Measurements from ENCODE around the gene DNAH5.

The DNAH5 gene

DNA sequence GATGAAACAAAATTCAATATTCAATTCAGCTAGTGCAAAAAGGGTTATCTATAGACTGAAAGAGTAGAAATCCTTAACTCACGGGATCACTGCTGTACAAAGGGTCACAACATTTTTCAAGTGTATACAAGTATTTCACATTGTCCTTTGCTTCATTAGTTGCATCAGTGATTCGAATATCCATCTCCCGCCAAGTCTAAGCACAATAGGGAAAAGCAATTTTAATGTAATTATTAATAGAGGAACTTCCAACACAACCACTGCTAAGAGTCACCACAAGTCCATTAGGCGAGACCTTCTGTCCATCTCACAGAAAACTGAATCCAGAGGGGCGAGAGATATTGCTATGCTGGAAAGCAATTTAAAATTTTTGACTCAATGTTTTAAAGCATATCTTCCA is 27.4 kb downstream of the DNAH5 start:
- H3K4me1 ChIP-seq (ENCODE audit: control insufficient read depth, insufficient read depth, low read length) = 0 out of 2 replicates have a peak, but pooled peaks cover 4% of the 10 kb centered on the region
- H3K9me3 ChIP-seq (ENCODE audit: control insufficient read depth, insufficient read depth, low read length) = no peaks in the 10 kb centered on the region
- H3K4me3 ChIP-seq (ENCODE audit: low read depth, low read length) = no peak overlapping the region
- no peak overlapping the region for H3K9ac ChIP-seq (ENCODE audit: low read depth, low read length)
- H3K27me3 ChIP-seq (ENCODE audit: control insufficient read depth, insufficient read depth, low read length) = no peaks in the 10 kb centered on the region
- H3K27ac ChIP-seq (ENCODE audit: low read depth, low read length) = no peak overlapping the region
- H3K36me3 ChIP-seq (ENCODE audit: control insufficient read depth, insufficient read depth, low read length) = no peaks in the 10 kb centered on the region

- Histone ChIP-seq H3K9ac (ENCODE audit: low read depth, low read length) (no peak overlapping the region), H3K4me3 (ENCODE audit: low read depth, low read length) (no peak overlapping the region), H3K36me3 (ENCODE audit: control insufficient read depth, insufficient read depth, low read length) (no peaks in the 10 kb centered on the region), H3K4me1 (ENCODE audit: control insufficient read depth, insufficient read depth, low read length) (0 out of 2 replicates have a peak, but pooled peaks cover 8% of the 10 kb centered on the region), H3K9me3 (ENCODE audit: control insufficient read depth, insufficient read depth, low read length) (no peaks in the 10 kb centered on the region), H3K27me3 (ENCODE audit: control insufficient read depth, insufficient read depth, low read length) (no peaks in the 10 kb centered on the region), H3K27ac (ENCODE audit: low read depth, low read length) (no peak overlapping the region)
Measured at GRCh38 chr5:13913962-13914361, 30.5 kb downstream of the DNAH5 start.

DNA sequence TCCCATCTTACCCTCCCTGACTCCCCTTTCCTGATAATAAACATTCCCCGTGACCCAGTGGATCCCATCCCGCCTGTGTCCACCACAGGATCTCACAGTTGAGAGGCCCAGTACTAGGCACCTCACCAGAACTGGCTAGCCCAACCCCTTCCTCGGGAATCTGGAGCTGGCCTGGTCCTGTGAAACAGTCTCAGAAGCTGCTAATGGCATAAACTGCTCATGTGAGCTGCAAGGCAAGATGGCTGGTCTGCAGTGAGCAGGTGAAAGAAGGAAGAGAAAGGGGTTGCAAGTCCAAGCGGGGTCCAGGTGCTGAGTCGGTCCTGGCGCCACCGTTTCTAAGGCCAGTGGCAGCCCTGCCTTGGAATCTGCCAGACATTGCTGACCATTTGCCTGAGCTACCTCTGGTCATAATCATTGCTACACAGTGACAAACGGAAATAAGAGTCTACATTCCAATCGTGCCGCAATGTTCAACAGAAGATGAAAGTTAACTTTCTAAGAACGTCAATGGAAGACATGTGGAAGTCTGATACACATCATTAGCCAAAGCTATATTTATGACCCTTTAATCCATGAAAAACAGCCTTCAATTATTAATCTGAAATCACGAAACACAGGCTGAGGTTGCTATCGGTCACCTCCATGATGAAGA is 33.7 kb downstream of the DNAH5 start:
- Histone ChIP-seq H3K9me3 (ENCODE audit: control insufficient read depth, insufficient read depth, low read length) (no peaks in the 10 kb centered on the region), H3K27ac (ENCODE audit: low read depth, low read length) (no peak overlapping the region), H3K27me3 (ENCODE audit: control insufficient read depth, insufficient read depth, low read length) (no peaks in the 10 kb centered on the region), H3K36me3 (ENCODE audit: control insufficient read depth, insufficient read depth, low read length) (no peaks in the 10 kb centered on the region), H3K4me1 (ENCODE audit: control insufficient read depth, insufficient read depth, low read length) (0 out of 2 replicates have a peak, but pooled peaks cover 8% of the 10 kb centered on the region), H3K9ac (ENCODE audit: low read depth, low read length) (no peak overlapping the region), H3K4me3 (ENCODE audit: low read depth, low read length) (no peak overlapping the region)

DNA sequence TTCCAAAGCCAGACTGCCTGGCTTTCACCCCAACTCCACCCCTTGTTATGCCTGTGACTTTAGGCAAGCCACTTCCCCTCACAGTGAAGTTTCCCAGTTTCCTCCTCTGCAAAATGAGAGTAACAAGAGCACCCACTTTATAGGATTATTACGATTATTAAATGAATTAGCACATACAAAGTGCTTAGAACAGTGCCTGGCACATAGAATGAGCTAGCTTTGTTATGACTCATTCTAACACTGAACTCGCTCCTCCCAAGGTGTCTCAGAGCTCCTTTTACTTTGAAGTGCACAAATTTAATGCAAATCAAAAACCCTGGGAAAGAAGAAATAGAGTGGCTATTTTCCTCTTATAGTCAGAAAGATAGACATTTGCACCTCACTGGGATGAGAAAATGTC is 34.3 kb downstream of the DNAH5 start:
- H3K9ac ChIP-seq (ENCODE audit: low read depth, low read length) = no peak overlapping the region
- H3K9me3 ChIP-seq (ENCODE audit: control insufficient read depth, insufficient read depth, low read length) = no peaks in the 10 kb centered on the region
- H3K4me3 ChIP-seq (ENCODE audit: low read depth, low read length) = no peak overlapping the region
- H3K27ac ChIP-seq (ENCODE audit: low read depth, low read length) = no peak overlapping the region
- H3K4me1 ChIP-seq (ENCODE audit: control insufficient read depth, insufficient read depth, low read length) = 0 out of 2 replicates have a peak, but pooled peaks cover 8% of the 10 kb centered on the region
- H3K36me3 ChIP-seq (ENCODE audit: control insufficient read depth, insufficient read depth, low read length) = no peaks in the 10 kb centered on the region
- H3K27me3 ChIP-seq (ENCODE audit: control insufficient read depth, insufficient read depth, low read length) = no peaks in the 10 kb centered on the region

- H3K27ac ChIP-seq (ENCODE audit: low read depth, low read length) = no peak overlapping the region
- H3K9ac ChIP-seq (ENCODE audit: low read depth, low read length) = no peak overlapping the region
- 0 out of 2 replicates have a peak, but pooled peaks cover 8% of the 10 kb centered on the region for H3K4me1 ChIP-seq (ENCODE audit: control insufficient read depth, insufficient read depth, low read length)
- no peaks in the 10 kb centered on the region for H3K36me3 ChIP-seq (ENCODE audit: control insufficient read depth, insufficient read depth, low read length)
- no peaks in the 10 kb centered on the region for H3K9me3 ChIP-seq (ENCODE audit: control insufficient read depth, insufficient read depth, low read length)
- no peaks in the 10 kb centered on the region for H3K27me3 ChIP-seq (ENCODE audit: control insufficient read depth, insufficient read depth, low read length)
- no peak overlapping the region for H3K4me3 ChIP-seq (ENCODE audit: low read depth, low read length)
Measured at GRCh38 chr5:13909271-13909670, 35.2 kb downstream of the DNAH5 start.

GRCh38 chr5:13898569-13898968 is 45.9 kb downstream of the DNAH5 start:
- Histone ChIP-seq H3K27ac (ENCODE audit: low read depth, low read length) (no peak overlapping the region), H3K27me3 (ENCODE audit: control insufficient read depth, insufficient read depth, low read length) (no peaks in the 10 kb centered on the region), H3K9ac (ENCODE audit: low read depth, low read length) (no peak overlapping the region), H3K36me3 (ENCODE audit: control insufficient read depth, insufficient read depth, low read length) (no peaks in the 10 kb centered on the region), H3K9me3 (ENCODE audit: control insufficient read depth, insufficient read depth, low read length) (no peaks in the 10 kb centered on the region), H3K4me3 (ENCODE audit: low read depth, low read length) (no peak overlapping the region), H3K4me1 (ENCODE audit: control insufficient read depth, insufficient read depth, low read length) (no peaks in the 10 kb centered on the region)

DNA sequence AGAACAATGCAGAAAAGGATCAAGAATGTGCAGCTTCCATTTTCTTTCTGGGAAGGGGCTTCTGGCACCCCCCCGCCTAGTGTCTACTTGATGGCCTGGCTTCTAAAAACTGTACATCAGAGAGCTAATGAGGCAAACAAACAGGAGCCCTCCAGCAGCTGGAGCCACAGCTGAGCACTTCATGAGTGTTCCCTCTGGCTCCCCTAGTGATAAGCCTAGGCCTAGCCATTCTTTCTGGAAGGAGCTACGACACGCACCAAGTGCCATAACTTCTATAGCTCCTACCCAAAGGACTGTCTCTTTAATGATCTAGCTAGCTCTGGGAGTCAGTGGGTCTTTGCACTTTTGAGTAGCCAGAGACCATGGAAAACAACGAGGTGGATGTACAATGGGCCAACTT is 66.1 kb downstream of the DNAH5 start:
- no peaks in the 10 kb centered on the region for H3K27me3 ChIP-seq (ENCODE audit: control insufficient read depth, insufficient read depth, low read length)
- H3K9ac ChIP-seq (ENCODE audit: low read depth, low read length) = no peak overlapping the region
- no peak overlapping the region for H3K27ac ChIP-seq (ENCODE audit: low read depth, low read length)
- H3K36me3 ChIP-seq (ENCODE audit: control insufficient read depth, insufficient read depth, low read length) = no peaks in the 10 kb centered on the region
- H3K9me3 ChIP-seq (ENCODE audit: control insufficient read depth, insufficient read depth, low read length) = no peaks in the 10 kb centered on the region
- no peak overlapping the region for H3K4me3 ChIP-seq (ENCODE audit: low read depth, low read length)
- no peaks in the 10 kb centered on the region for H3K4me1 ChIP-seq (ENCODE audit: control insufficient read depth, insufficient read depth, low read length)

DNA sequence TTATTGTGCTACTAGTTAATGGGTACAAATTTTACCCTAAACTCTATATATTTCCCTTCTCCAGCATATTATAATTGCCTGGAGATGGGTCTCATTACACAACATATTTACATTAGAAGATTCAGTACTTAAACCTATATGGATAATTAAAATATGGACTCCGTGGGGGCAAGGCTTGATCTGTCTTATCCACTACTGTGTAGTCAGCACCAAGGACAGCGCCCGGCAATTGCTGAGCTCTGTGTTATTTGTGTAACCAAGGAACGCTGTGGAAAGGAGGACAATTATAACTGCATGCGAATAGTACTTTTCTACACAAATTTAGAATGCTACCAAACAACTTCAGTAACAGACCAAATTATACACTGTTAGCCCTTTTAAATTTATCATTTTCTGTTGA is 77.7 kb downstream of the DNAH5 start:
- no peak overlapping the region for H3K9ac ChIP-seq (ENCODE audit: low read depth, low read length)
- no peaks in the 10 kb centered on the region for H3K27me3 ChIP-seq (ENCODE audit: control insufficient read depth, insufficient read depth, low read length)
- H3K36me3 ChIP-seq (ENCODE audit: control insufficient read depth, insufficient read depth, low read length) = no peaks in the 10 kb centered on the region
- no peak overlapping the region for H3K27ac ChIP-seq (ENCODE audit: low read depth, low read length)
- no peak overlapping the region for H3K4me3 ChIP-seq (ENCODE audit: low read depth, low read length)
- H3K4me1 ChIP-seq (ENCODE audit: control insufficient read depth, insufficient read depth, low read length) = no peaks in the 10 kb centered on the region
- no peaks in the 10 kb centered on the region for H3K9me3 ChIP-seq (ENCODE audit: control insufficient read depth, insufficient read depth, low read length)

DNA sequence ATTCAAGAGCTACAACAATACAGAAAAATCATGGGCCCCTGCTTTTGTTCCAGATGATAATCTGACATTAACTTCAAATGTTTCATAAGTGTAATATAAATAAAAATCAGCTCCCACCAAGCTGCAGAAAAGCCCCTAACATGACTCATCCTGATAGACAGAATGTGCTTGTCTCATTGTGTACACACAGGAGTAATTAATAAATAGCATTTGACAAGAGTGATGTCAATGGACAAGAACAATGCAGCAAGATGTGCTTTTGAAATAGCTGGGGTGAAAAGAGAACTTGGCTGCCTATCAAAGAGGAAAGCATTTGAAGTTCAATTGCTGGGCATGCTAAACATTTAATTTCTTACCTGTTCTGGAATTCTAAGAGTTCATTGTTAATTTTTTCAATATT is 79.2 kb downstream of the DNAH5 start:
- H3K27ac ChIP-seq (ENCODE audit: low read depth, low read length) = no peak overlapping the region

GRCh38 chr5:13860146-13860545 is 84.3 kb downstream of the DNAH5 start:
- H3K9ac ChIP-seq (ENCODE audit: low read depth, low read length) = no peak overlapping the region
- no peak overlapping the region for H3K4me3 ChIP-seq (ENCODE audit: low read depth, low read length)
- no peaks in the 10 kb centered on the region for H3K4me1 ChIP-seq (ENCODE audit: control insufficient read depth, insufficient read depth, low read length)
- H3K9me3 ChIP-seq (ENCODE audit: control insufficient read depth, insufficient read depth, low read length) = no peaks in the 10 kb centered on the region
- no peaks in the 10 kb centered on the region for H3K27me3 ChIP-seq (ENCODE audit: control insufficient read depth, insufficient read depth, low read length)
- H3K27ac ChIP-seq (ENCODE audit: low read depth, low read length) = no peak overlapping the region
- H3K36me3 ChIP-seq (ENCODE audit: control insufficient read depth, insufficient read depth, low read length) = no peaks in the 10 kb centered on the region

More for the DNA sequence above, 79.2 kb downstream of the DNAH5 start:
- no peak overlapping the region for H3K4me3 ChIP-seq (ENCODE audit: low read depth, low read length)
- no peaks in the 10 kb centered on the region for H3K36me3 ChIP-seq (ENCODE audit: control insufficient read depth, insufficient read depth, low read length)
- no peaks in the 10 kb centered on the region for H3K27me3 ChIP-seq (ENCODE audit: control insufficient read depth, insufficient read depth, low read length)
- no peak overlapping the region for H3K9ac ChIP-seq (ENCODE audit: low read depth, low read length)
- no peaks in the 10 kb centered on the region for H3K9me3 ChIP-seq (ENCODE audit: control insufficient read depth, insufficient read depth, low read length)
- no peaks in the 10 kb centered on the region for H3K4me1 ChIP-seq (ENCODE audit: control insufficient read depth, insufficient read depth, low read length)

DNA sequence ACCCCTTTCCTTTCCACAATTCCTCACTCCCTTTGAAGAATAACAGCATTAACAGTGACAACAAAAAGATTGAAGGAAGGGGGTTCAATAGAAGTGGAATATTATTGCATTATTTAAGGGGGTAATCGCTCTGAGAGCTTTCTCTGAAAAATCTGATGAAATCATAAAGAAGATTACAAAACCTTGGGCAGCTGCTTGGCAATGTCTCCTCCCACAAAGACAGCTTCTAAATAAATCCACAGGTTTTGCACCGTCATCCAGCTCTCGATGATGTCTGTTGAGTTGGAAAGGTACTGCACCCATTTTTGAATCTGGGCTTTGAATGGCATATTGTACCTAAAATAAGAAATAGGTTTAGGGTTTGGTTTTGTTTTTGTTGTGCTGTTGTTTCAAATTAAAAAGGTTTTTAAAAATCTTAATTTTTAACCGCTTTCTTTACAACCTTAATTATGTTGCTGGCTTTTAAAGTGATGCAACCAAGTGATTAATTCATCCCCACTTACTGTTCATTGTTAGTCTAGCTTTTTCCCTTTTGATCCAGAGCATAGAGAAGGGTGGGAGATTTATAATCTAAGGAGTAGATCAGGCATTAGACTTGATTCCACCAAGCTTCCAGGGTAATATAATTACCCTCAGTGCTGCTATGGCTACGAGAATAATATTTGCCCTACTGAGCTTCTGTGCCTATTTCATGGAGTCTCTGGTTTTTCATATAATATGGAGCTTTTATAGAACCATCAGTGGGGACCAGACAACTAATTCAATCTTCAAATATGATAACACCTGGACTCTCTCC is 85.0 kb downstream of the DNAH5 start:
- Histone ChIP-seq H3K27me3 (ENCODE audit: control insufficient read depth, insufficient read depth, low read length) (no peaks in the 10 kb centered on the region), H3K9me3 (ENCODE audit: control insufficient read depth, insufficient read depth, low read length) (no peaks in the 10 kb centered on the region), H3K9ac (ENCODE audit: low read depth, low read length) (no peak overlapping the region), H3K4me3 (ENCODE audit: low read depth, low read length) (no peak overlapping the region), H3K4me1 (ENCODE audit: control insufficient read depth, insufficient read depth, low read length) (no peaks in the 10 kb centered on the region), H3K27ac (ENCODE audit: low read depth, low read length) (no peak overlapping the region), H3K36me3 (ENCODE audit: control insufficient read depth, insufficient read depth, low read length) (no peaks in the 10 kb centered on the region)

All from HUES48 (cell line).